Measurements from ENCODE around the gene MTMR3.
"Not testable (repeated sequence)": the region's sequence is repeated elsewhere in the genome, so short reads cannot be mapped to it uniquely, and the experiment has no call there.

Gene MTMR3

DNA sequence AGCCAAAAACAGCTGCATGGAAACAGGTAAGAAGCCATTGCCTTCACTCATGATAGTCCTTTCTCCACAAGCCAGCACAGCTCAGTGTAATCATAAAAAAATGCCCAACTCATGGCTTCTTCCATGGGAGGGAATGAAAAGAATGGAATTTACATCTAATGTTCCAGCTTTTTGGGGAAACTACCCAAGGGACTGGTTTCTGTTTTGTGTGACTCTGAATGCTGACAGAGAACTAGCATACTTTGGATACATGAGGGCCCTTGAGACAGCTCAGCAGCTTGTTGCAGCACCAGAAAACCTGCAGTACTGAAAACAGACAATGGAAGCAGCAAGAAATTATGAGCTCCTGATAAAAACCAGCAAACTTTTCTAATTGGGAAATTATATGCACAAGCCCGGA, 173.0 kb downstream of the MTMR3 start:
- TF ChIP-seq, protein P1, sequence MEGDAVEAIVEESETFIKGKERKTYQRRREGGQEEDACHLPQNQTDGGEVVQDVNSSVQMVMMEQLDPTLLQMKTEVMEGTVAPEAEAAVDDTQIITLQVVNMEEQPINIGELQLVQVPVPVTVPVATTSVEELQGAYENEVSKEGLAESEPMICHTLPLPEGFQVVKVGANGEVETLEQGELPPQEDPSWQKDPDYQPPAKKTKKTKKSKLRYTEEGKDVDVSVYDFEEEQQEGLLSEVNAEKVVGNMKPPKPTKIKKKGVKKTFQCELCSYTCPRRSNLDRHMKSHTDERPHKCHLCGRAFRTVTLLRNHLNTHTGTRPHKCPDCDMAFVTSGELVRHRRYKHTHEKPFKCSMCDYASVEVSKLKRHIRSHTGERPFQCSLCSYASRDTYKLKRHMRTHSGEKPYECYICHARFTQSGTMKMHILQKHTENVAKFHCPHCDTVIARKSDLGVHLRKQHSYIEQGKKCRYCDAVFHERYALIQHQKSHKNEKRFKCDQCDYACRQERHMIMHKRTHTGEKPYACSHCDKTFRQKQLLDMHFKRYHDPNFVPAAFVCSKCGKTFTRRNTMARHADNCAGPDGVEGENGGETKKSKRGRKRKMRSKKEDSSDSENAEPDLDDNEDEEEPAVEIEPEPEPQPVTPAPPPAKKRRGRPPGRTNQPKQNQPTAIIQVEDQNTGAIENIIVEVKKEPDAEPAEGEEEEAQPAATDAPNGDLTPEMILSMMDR (conservative IDR thresholded peaks at IDR 0.05; ENCODE audit: low read length) = no peak
- no peak overlapping the region for H3K4me3 ChIP-seq (ENCODE audit: low read length)
- peak; percentile 40 for DNase-seq (ENCODE audit: low read depth)

DNA sequence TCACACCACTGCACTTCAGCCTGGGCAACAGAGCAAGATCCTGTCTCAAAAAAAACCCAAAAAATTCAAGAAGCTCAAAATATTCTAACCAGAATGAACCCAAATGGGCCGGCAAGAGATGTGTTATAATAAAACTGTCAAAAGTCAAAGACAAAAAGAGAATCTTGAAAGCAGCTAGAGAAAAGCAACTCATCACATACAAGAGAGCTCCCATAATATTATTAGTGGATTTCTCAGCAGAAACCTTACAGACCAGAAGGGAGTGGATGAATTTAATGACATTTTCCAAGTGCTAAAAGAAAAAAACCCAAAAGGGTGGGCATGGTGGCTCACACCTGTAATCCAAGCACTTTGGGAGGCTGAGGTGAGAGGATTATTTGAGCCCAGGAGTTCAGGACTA, 174.4 kb downstream of the MTMR3 start:
- DNase-seq (ENCODE audit: low read depth) = no peak
- no peak overlapping the region for H3K4me3 ChIP-seq (ENCODE audit: low read length)
- TF ChIP-seq, protein P1 (conservative IDR thresholded peaks at IDR 0.05; ENCODE audit: low read length) = no peak

DNA sequence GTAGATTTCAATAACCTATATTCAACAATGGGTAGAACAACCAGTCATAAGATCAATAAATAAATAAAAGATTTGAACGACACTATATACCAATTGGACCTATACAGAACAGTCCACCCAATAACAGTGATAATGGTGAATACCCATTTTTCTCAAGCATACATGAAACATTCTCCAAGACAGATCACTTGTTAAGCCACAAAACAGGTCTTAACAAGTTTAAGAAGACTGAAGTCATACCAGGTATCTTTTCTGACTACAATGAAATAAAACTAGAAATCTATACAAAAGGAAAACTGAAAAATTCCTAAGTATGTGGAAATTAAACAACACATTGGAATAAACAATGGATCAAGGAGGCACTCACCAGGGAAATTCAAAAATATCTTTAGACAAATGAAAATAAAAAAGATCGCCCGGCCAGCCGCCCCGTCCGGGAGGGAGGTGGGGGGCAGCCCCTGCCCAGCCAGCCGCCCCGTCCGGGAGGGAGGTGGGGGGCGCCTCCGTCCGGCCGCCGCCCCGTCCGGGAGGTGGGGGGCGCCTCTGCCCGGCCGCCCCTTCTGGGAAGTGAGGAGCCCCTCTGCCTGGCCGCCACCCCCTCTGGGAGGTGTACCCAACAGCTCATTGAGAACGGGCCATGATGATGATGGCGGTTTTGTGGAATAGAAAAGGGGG, 176.5 kb downstream of the MTMR3 start:
- not testable (repeated sequence) for DNase-seq (ENCODE audit: low read depth); H3K4me3 ChIP-seq (ENCODE audit: low read length)

DNA sequence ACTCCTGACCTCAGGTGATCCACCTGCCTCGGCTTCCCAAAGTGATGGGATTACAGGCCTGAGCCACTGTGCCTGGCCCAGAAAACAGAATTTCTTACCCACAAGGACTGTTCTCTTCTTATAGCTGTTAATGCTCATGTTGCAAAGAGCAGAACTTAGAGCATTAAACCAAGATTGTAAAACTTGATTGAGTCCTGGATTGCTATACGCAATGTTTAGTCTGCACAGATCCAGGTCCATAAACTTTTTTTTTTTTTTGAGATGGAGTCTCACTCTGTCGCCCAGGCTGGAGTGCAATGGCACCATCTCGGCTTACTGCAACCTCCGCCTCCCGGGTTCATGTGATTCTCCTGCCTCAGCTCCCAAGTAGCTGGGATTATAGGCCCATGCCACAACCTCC, 178.1 kb downstream of the MTMR3 start:
- not testable (repeated sequence) for DNase-seq (ENCODE audit: low read depth); H3K4me3 ChIP-seq (ENCODE audit: low read length)

DNA sequence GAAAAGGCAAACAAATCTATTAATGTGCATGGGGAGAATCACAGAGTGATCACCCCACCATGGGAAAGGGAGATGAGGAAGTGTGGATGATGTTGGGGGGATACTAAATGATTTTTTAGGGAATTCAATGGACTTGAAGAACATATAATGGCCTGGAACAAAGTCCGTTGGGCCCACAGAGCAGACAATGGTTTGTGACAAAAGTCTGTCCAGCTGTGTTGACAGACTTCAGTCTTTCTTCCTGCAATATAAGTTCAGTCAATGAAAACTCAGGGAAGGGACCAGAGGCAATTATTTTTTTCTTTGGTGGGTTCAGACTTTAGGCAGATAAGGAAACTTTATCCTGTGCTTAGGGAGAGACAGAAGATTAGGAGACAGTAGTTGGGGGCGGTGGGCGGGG, 179.3 kb downstream of the MTMR3 start:
- no peak for DNase-seq (ENCODE audit: low read depth)
- H3K4me3 ChIP-seq (ENCODE audit: low read length) = no peak overlapping the region
- TF ChIP-seq, protein P1 (conservative IDR thresholded peaks at IDR 0.05; ENCODE audit: low read length) = no peak

DNA sequence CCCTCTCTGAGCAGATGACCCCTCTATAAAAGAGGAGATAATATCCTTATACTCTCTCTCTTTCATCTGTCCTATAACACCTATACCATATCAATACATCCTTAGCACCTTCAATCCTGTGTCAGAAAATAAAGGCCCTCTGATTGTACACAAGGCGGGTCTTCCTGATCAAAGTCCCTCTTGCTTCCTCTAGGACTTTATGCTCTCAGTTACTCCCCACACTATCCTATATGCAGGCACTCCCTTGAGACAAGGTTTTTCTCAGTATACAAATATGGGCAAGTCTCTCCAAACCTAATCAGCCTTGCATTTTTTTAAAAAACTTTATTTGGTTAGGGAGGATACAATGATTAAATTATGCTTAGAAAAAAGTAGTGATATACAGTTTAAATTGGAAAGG, 180.0 kb downstream of the MTMR3 start:
- no peak overlapping the region for H3K4me3 ChIP-seq (ENCODE audit: low read length)
- TF ChIP-seq, protein P1 (conservative IDR thresholded peaks at IDR 0.05; ENCODE audit: low read length) = no peak
- no peak for DNase-seq (ENCODE audit: low read depth)

DNA sequence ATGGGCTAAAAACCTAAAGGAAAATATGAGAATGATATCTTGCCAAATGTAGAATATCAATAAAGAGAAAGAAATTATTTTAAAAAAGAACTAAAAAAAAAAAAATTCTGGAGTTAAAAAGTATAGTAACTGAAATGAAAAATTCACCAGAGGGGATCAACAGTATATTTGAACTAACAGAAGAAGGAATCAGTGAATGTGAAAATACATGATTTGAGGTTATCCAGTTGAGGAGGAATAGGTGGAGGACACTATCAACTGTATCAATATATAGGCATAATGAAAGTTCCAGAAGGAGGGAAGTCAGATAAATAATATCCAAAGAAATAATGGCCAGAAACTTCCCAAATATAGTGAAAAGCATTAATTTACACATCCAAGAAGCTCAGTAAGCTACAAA, 181.2 kb downstream of the MTMR3 start:
- H3K4me3 ChIP-seq (ENCODE audit: low read length) = no peak overlapping the region
- TF ChIP-seq, protein P1 (conservative IDR thresholded peaks at IDR 0.05; ENCODE audit: low read length) = no peak
- no peak for DNase-seq (ENCODE audit: low read depth)

DNA sequence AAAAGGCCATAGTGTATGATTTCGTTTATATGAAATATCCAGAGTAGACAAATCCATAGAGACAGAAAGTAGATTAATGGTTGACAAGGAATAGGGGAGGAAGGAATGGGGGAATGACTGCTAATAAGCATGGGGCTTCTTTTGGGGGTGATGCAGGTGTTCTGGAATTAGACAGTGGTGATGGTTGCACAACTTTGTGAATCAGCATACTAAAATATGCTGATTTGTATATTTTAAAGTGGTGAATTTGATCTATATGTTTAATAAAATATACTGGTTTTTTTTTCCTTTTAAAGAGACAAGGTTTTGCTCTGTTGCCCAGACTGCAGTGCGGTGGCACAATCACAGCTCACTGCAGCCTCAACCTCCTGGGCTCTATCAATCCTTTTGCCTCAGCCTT, 190.8 kb downstream of the MTMR3 start:
- TF ChIP-seq, protein P1 (conservative IDR thresholded peaks at IDR 0.05; ENCODE audit: low read length) = no peak
- no peak overlapping the region for H3K4me3 ChIP-seq (ENCODE audit: low read length)

More for the DNA sequence above, 190.8 kb downstream of the MTMR3 start:
- no peak for DNase-seq (ENCODE audit: low read depth)

Data from AG10803 (cell line).